Urinary bladder (tissue), 4 donors: ENCODE results near the gene CCDC60. TPM values are rescaled to one million over a fixed set of nuclear protein-coding genes. Genes with fewer than 3 reads are reported as not detected.

Experiments
- DNase-seq: peaks from one replicate; pipeline ENCODE4 v3.0.0-alpha.2; 2015; ENCODE audit errors: extremely low spot score
- H3K27ac ChIP-seq: one replicate; pipeline ENCODE4 v1.5.1; 2013; ENCODE audit warnings: low read depth, mild to moderate bottlenecking, moderate library complexity
- H3K36me3 ChIP-seq: one replicate; pipeline ENCODE4 v1.6.1; 2013; ENCODE audit warnings: mild to moderate bottlenecking, moderate library complexity; ENCODE audit not compliant: insufficient read depth
- H3K4me1 ChIP-seq: one replicate; pipeline ENCODE4 v1.6.1; 2013; ENCODE audit warnings: mild to moderate bottlenecking, moderate library complexity; ENCODE audit not compliant: insufficient read depth
- H3K4me3 ChIP-seq: one replicate; pipeline ENCODE4 v1.5.1; 2013; ENCODE audit warnings: low read depth, low read length
- whole genome bisulfite sequencing: extraction: QIAGEN DNeasy Blood & Tissue Kit; methylation state at CpG from one replicate; pipeline ENCODE4 v1.1.7; 2013; 5-methylcytosine and 5-hydroxymethylcytosine counted together
- polyA plus RNA-seq: library from polyadenylated mRNA; stranded (reverse); fragments of 200-250 nt; gene quantifications from one replicate; pipeline ENCODE4 v1.2.3, GENCODE V29; 2013
- total RNA-seq: library from RNA; depleted of rRNA; stranded (reverse); fragments of >200 nt; gene quantifications from one replicate; pipeline ENCODE4 v1.2.3, GENCODE V29; 2014
- donor health status: healthy with polysubstance abuse.
- donor health status: healthy.

Gene CCDC60
- total and polyA plus RNA-seq, 2 donors, result 4.9 to 5.6 TPM

GRCh38 chr12:119450771-119451170, 116.2 kb downstream of the CCDC60 start:
- Histone ChIP-seq H3K4me3 (no peak overlapping the region), H3K36me3 (no peaks in the 10 kb centered on the region), H3K27ac (no peak overlapping the region), H3K4me1 (no peaks in the 10 kb centered on the region)
- no peak for DNase-seq
- 84% methylated on average over 7 of the region's 7 CpGs for WGBS

- no peak overlapping the region for H3K27ac ChIP-seq
- no peak overlapping the region for H3K4me3 ChIP-seq
- H3K36me3 ChIP-seq, result no peaks in the 10 kb centered on the region
- WGBS, result 84% methylated on average over 3 of the region's 3 CpGs
- H3K4me1 ChIP-seq, result no peaks in the 10 kb centered on the region
- no peak for DNase-seq
Measured at GRCh38 chr12:119456824-119457223, 122.3 kb downstream of the CCDC60 start.

DNA sequence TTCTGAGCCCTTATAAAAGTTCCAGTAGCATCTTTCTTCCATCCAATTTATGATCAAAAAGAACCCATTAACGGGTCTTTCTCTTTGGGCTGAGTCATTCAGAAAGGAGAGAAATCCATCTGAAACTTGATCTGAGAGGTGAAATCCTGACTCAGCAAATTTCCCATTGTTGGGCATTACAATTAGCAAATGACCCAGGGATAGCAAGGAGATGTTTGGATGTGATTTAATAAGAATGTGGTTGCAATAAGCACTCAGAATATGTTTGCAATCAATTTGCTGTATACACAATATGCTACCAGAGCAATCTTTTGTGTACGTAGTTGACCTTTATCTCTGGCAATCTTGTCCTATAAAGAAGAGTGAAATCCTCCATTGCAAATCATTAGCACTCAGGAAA, 122.7 kb downstream of the CCDC60 start:
- DNase-seq, result no peak
- H3K36me3 ChIP-seq, result no peaks in the 10 kb centered on the region
- no peaks in the 10 kb centered on the region for H3K4me1 ChIP-seq
- H3K4me3 ChIP-seq, result no peak overlapping the region
- 57% methylated on average over 2 of the region's 2 CpGs for WGBS
- no peak overlapping the region for H3K27ac ChIP-seq

GRCh38 chr12:119459481-119459880, 125.0 kb downstream of the CCDC60 start:
- H3K4me3 ChIP-seq, result no peak overlapping the region
- DNase-seq, result no peak

GRCh38 chr12:119460876-119461275, 126.3 kb downstream of the CCDC60 start:
- Histone ChIP-seq H3K27ac (no peak overlapping the region), H3K36me3 (no peaks in the 10 kb centered on the region), H3K4me3 (no peak overlapping the region), H3K4me1 (no peaks in the 10 kb centered on the region)
- 66% methylated on average over 3 of the region's 3 CpGs for WGBS
- no peak for DNase-seq

More at GRCh38 chr12:119459481-119459880, 125.0 kb downstream of the CCDC60 start:
- H3K4me1 ChIP-seq, result no peaks in the 10 kb centered on the region
- no peak overlapping the region for H3K27ac ChIP-seq
- no peaks in the 10 kb centered on the region for H3K36me3 ChIP-seq

GRCh38 chr12:119461636-119462214, 127.2 kb downstream of the CCDC60 start:
- DNase-seq, result no peak
- Histone ChIP-seq H3K36me3 (no peaks in the 10 kb centered on the region), H3K27ac (no peak overlapping the region), H3K4me3 (no peak overlapping the region), H3K4me1 (no peaks in the 10 kb centered on the region)
- 75% methylated on average over 8 of the region's 8 CpGs for WGBS

GRCh38 chr12:119463211-119463926, 128.8 kb downstream of the CCDC60 start:
- no peak overlapping the region for H3K27ac ChIP-seq
- no peak for DNase-seq
- WGBS, result 85% methylated on average over 8 of the region's 8 CpGs
- no peaks in the 10 kb centered on the region for H3K36me3 ChIP-seq
- H3K4me1 ChIP-seq, result no peaks in the 10 kb centered on the region
- H3K4me3 ChIP-seq, result no peak overlapping the region

- no peaks in the 10 kb centered on the region for H3K36me3 ChIP-seq
- no peak overlapping the region for H3K27ac ChIP-seq
- no peaks in the 10 kb centered on the region for H3K4me1 ChIP-seq
- no peak for DNase-seq
- H3K4me3 ChIP-seq, result no peak overlapping the region
Measured at GRCh38 chr12:119468296-119468695, 133.8 kb downstream of the CCDC60 start.

GRCh38 chr12:119475650-119476049, 141.1 kb downstream of the CCDC60 start:
- 84% methylated on average over 4 of the region's 4 CpGs for WGBS
- DNase-seq, result no peak
- H3K4me3 ChIP-seq, result no peak overlapping the region
- no peaks in the 10 kb centered on the region for H3K36me3 ChIP-seq
- H3K27ac ChIP-seq, result no peak overlapping the region
- H3K4me1 ChIP-seq, result no peaks in the 10 kb centered on the region

DNA sequence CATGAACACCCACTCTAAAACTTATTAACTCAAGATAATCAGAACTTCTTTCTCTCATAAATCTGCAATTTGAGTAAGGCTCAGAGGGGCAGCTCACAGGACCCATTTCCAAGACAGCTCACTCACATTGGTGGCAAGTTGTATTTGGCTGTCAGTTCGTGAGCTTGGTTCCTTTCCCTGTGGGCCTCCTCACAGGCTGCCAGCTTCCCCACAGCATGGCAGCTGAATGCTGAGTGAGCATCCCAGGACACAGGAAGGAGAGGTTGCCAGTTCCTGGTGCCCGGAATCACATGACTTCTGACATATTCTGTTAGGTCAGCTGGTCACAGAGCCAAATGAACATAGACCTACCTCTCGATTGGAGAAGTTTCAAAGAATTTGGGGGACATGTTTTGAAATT, 142.4 kb downstream of the CCDC60 start:
- H3K4me3 ChIP-seq, result no peak overlapping the region
- 86% methylated on average over 3 of the region's 3 CpGs for WGBS
- no peaks in the 10 kb centered on the region for H3K36me3 ChIP-seq
- no peaks in the 10 kb centered on the region for H3K4me1 ChIP-seq
- DNase-seq, result no peak
- H3K27ac ChIP-seq, result no peak overlapping the region

DNA sequence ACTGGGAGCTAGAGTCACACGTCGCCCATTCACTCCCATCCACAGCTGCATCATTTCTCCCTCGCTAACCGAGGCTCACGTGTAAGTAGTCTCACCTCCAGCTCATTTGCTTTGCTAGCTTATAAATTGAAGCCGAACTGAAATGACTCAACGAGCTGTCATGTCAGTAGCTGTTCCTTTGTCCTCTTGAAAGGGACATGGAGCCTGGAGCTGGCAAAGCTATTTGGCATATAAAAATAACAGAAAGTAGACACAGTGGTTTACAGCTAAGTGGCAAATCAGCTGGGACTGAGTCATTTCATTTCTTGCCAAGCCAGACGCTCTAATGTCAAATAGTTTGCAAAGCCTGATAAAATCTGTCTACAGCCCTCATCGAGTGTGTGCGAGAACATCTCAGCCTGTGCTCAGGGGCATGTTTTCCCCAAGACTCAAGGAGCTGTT, 144.6 kb downstream of the CCDC60 start:
- Histone ChIP-seq H3K27ac (no peak overlapping the region), H3K4me3 (no peak overlapping the region)
- DNase-seq, result no peak

GRCh38 chr12:119480551-119480950, 146.0 kb downstream of the CCDC60 start:
- no peak overlapping the region for H3K4me3 ChIP-seq
- no peaks in the 10 kb centered on the region for H3K4me1 ChIP-seq
- no peaks in the 10 kb centered on the region for H3K36me3 ChIP-seq
- DNase-seq, result no peak
- WGBS, result 96% methylated on average over 1 of the region's 1 CpG
- no peak overlapping the region for H3K27ac ChIP-seq

More for the DNA sequence above, 144.6 kb downstream of the CCDC60 start:
- WGBS, result 52% methylated on average over 10 of the region's 10 CpGs
- H3K36me3 ChIP-seq, result no peaks in the 10 kb centered on the region
- no peaks in the 10 kb centered on the region for H3K4me1 ChIP-seq

DNA sequence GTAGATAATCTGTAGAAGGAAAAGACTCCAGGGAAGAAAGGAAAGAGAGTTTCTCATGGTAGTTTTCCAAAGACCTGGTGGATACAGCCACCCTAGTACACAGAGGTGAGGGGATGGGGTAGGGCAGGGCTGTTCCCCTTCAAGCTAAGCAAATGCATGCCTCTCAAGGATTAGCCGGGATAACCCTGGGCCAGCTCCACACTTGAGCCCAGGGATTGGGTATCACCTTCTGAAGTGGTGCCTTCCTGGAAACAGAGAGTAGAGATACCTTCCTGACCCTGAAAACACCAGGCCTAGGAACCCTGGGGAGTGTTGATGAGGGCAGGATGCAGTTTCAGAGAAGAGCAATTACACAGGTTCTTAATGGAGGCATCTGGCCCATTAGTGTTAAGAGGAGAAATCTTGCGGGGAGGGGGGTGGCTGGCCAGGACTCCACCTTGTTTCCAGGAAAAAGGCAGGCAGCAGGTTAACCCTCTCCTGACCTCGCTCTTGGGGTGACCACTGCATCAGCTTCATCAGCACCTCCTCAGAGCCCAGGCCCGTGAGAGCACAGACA, 152.1 kb downstream of the CCDC60 start:
- no peak for DNase-seq
- Histone ChIP-seq H3K4me3 (no peak overlapping the region), H3K36me3 (no peaks in the 10 kb centered on the region), H3K4me1 (no peaks in the 10 kb centered on the region), H3K27ac (no peak overlapping the region)
- WGBS, result 38% methylated on average over 4 of the region's 4 CpGs

DNA sequence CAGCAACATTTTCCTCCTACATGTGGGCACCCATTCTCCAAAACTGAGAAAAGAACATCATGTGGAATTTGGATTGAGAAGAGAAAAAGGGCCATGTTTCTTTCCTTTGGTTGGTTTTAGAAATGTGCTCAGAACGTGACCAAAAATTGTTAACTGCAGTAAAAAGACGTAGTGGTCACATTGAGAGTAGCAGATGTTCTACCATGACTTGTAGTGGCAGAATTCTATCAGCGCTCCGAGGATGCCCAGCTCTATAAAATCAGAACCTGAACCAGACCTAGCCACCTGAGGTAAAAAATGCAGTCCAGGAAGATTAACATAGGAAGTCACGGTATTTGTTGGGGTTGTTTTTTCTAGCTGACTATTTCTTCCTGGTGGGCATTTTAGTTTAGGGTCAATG, 157.3 kb downstream of the CCDC60 start:
- H3K27ac ChIP-seq, result no peak overlapping the region
- WGBS, result 86% methylated on average over 5 of the region's 5 CpGs
- no peaks in the 10 kb centered on the region for H3K4me1 ChIP-seq
- DNase-seq, result no peak
- H3K36me3 ChIP-seq, result no peaks in the 10 kb centered on the region
- no peak overlapping the region for H3K4me3 ChIP-seq
